Brain microvascular endothelial cell (primary cell): ENCODE measurements around the gene ZNF384.

Experiments used
- DNase-seq: peaks from one replicate; pipeline ENCODE4 v3.0.0-alpha.2; 2020
- H3K27ac ChIP-seq: fragments of 250-450 bp; sonication (Bioruptor Pico); 2 replicates; pipeline ENCODE4 v1.5.1; 2020; ENCODE audit warnings: mild to moderate bottlenecking, moderate library complexity
- H3K27me3 ChIP-seq: fragments of 250-450 bp; sonication (Bioruptor Pico); replicated peaks from 2 replicates; pipeline ENCODE4 v1.5.1; 2020; ENCODE audit warnings: mild to moderate bottlenecking
- H3K36me3 ChIP-seq: fragments of 250-450 bp; sonication (Bioruptor Pico); replicated peaks from 2 replicates; pipeline ENCODE4 v1.5.1; 2020; ENCODE audit warnings: mild to moderate bottlenecking
- H3K4me3 ChIP-seq: 2 replicates; pipeline ENCODE4 v1.5.1; 2011; ENCODE audit warnings: low read depth, mild to moderate bottlenecking, control low read depth, low read length, moderate library complexity
- CTCF ChIP-seq: IDR thresholded peaks from 2 replicates; pipeline ENCODE4 v1.5.1; 2011; ENCODE audit warnings: low read depth, mild to moderate bottlenecking, moderate library complexity, low read length, control low read depth, inconsistent platforms; ENCODE audit errors: missing control alignments
- in situ Hi-C: cut with HindIII; loops from 2 replicates; pipeline ENCODE4 v1.10.0; 2017; ENCODE audit warnings: low sequenced_read_pairs, low pct_ligation_motif_present

ZNF384 gene

GRCh38 chr12:6640497-6640896, 48.7 kb downstream of the ZNF384 start:
- no peak overlapping the region for H3K4me3 ChIP-seq

GRCh38 chr12:6639151-6639801, 49.9 kb downstream of the ZNF384 start:
- TF ChIP-seq CTCF, result no peak
- Histone ChIP-seq H3K27me3 (no peaks in the 10 kb centered on the region), H3K4me3 (no peak overlapping the region), H3K36me3 (no peaks in the 10 kb centered on the region), H3K27ac (no peak overlapping the region)
- in situ Hi-C loops, result no loop called here
- no peak for DNase-seq

More at GRCh38 chr12:6640497-6640896, 48.7 kb downstream of the ZNF384 start:
- TF ChIP-seq CTCF, result no peak
- Histone ChIP-seq H3K27ac (no peak overlapping the region), H3K36me3 (no peaks in the 10 kb centered on the region), H3K27me3 (no peaks in the 10 kb centered on the region)
- DNase-seq, result no peak
- in situ Hi-C loops, result no loop called here

GRCh38 chr12:6638305-6638704, 50.9 kb downstream of the ZNF384 start:
- no peaks in the 10 kb centered on the region for H3K27me3 ChIP-seq
- H3K36me3 ChIP-seq, result no peaks in the 10 kb centered on the region
- in situ Hi-C loops, result no loop called here
- H3K4me3 ChIP-seq, result no peak overlapping the region
- TF ChIP-seq CTCF, result no peak
- DNase-seq, result no peak
- H3K27ac ChIP-seq, result no peak overlapping the region

- no peaks in the 10 kb centered on the region for H3K27me3 ChIP-seq
- peak; percentile 12 for DNase-seq
- H3K27ac ChIP-seq, result no peak within 1 kb of the TSS
- H3K36me3 ChIP-seq, result no peaks in the 10 kb centered on the region
- in situ Hi-C loops, result no loop called here
- no peak for TF ChIP-seq CTCF
- no peak within 1 kb of the TSS for H3K4me3 ChIP-seq
Measured at GRCh38 chr12:6635856-6636531, 53.2 kb downstream of the ZNF384 start, which contains the start of gene LPAR5. Gene LPAR5 (minus strand): TSS chr12:6635959. CDS start chr12:6621248, 14,711 bp downstream.

GRCh38 chr12:6635375-6635855, 53.8 kb downstream of the ZNF384 start:
- in situ Hi-C loops, result no loop called here
- no peak for TF ChIP-seq CTCF
- Histone ChIP-seq H3K4me3 (no peak overlapping the region), H3K27me3 (no peaks in the 10 kb centered on the region), H3K27ac (no peak overlapping the region), H3K36me3 (no peaks in the 10 kb centered on the region)
- no peak for DNase-seq
